ENCODE measurements around the gene SNRNP200.

DNA sequence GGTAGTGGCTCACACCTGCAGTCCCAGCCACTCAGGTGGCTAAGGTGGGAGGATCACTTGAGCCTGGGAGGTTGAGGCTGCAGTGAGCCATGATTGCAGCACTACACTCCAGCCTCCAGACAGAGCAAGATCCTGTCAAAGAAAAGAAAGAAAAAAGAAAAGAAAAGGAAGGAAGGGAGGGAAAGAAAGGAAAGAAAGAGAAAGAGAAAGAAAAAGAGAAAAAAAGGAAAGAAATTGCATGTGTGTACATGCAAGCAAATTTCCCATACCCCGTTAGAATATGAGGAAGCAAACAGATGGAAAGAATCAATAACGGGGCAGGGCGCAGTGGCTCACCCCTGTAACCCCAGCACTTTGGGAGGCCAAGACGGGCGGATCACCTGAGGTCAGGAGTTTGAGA, 57.5 kb downstream of the SNRNP200 start:
- TF ChIP-seq POLR2A (IDR thresholded peaks at IDR 0.05; ENCODE audit: low read depth, low read length) (no peak), POLR2AphosphoS5 (IDR thresholded peaks at IDR 0.05; ENCODE audit: low read depth, low read length) (no peak), TAF1 (IDR thresholded peaks at IDR 0.05; ENCODE audit: borderline replicate concordance, low read depth, low read length) (no peak)
